Ascending aorta (tissue), 2 donors: ENCODE results near the gene REP15. TPM values are rescaled to one million over a fixed set of nuclear protein-coding genes. Genes with fewer than 3 reads are reported as not detected.
A peak's percentile ranks its signal among the peaks of the same experiment; 100 is the strongest.
"Not testable (repeated sequence)": the region's sequence is repeated elsewhere in the genome, so short reads cannot be mapped to it uniquely, and the experiment has no call there.

Experiments
- DNase-seq, 2 donors: peaks; one replicate each; pipeline ENCODE4 v3.0.0-alpha.2; 2019; ENCODE audit warnings: low spot score in 2 of 2
- H3K27ac ChIP-seq, 2 donors: fragments of 200-600 bp; sonication (generic); one replicate each; pipeline ENCODE4 v1.5.1; 2016 to 2017; ENCODE audit warnings: mild to moderate bottlenecking in 1 of 2
- H3K27me3 ChIP-seq: fragments of 200-600 bp; sonication (generic); one replicate; pipeline ENCODE4 v1.5.1; 2017
- H3K36me3 ChIP-seq, 2 donors: fragments of 200-600 bp; sonication (generic); one replicate each; pipeline ENCODE4 v1.5.1; 2016
- H3K4me1 ChIP-seq, 2 donors: fragments of 200-600 bp; sonication (generic); one replicate each; pipeline ENCODE4 v1.5.1; 2016 to 2017; ENCODE audit warnings: mild to moderate bottlenecking in 1 of 2
- H3K4me3 ChIP-seq, 2 donors: fragments of 200-600 bp; sonication (generic); one replicate each; pipeline ENCODE4 v1.5.1; 2016 to 2017; ENCODE audit warnings: mild to moderate bottlenecking in 1 of 2
- H3K9me3 ChIP-seq, 2 donors: fragments of 200-600 bp; sonication (generic); one replicate each; pipeline ENCODE4 v1.5.1; 2016
- intact Hi-C: fragments of 100-400 bp; cut with DNase I; formaldehyde crosslinking; loops from one replicate; pipeline ENCODE4 v1.15.1; 2023
- total RNA-seq: library from RNA; depleted of rRNA; stranded (reverse); fragments of >200 nt; gene quantifications from one replicate; pipeline ENCODE4 v1.1.0, GENCODE V29; 2016
- TF ChIP-seq, protein P1 (sequence below), 3 experiments: fragments of 200-600 bp in 2 of 3; fragments of 450-650 bp in 1 of 3; sonication (generic) in 2 of 3; IDR thresholded peaks; one replicate each; pipeline ENCODE4 v1.5.1; 2016 to 2019; ENCODE audit warnings: antibody characterized with exemption in 3 of 3, mild to moderate bottlenecking in 1 of 3, moderate library complexity in 1 of 3

The REP15 gene
- total RNA-seq, 1 donor from 2014 or later, result not detected

DNA sequence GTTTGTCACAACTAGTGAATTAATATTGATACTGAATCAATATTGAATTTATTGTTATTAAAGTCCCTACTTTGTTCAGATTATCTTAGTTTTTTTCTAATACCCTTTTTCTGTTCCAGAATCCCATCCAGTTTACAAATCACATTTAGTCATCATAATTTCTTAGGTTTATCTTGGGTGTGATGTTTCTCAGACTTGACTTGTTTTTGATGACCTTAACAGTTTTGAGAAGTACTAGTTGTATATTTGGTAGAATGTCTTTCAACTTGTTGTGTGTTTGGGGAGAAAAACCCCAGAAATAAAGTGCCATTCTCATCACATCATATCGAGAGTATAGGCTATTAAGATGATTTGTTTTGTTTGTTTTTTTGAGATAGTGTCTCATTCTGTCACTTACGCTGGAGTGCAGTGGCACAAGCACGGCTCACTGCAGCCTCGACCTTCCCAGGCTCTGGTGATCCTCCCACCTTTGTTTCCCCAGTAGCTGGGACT, 33.9 kb downstream of the REP15 start:
- Histone ChIP-seq H3K36me3 (peaks cover 15 to 24% of the 10 kb centered on the region in 2 donors), H3K27me3 (no peaks in the 10 kb centered on the region), H3K27ac (no peak overlapping the region), H3K4me3 (no peak overlapping the region), H3K9me3 (no peaks in the 10 kb centered on the region), H3K4me1 (no peaks in the 10 kb centered on the region)
- intact Hi-C loops, result loop anchor here (5.0 kb wide), 1 partner anchor 192 kb away; no protein-coding TSS in a partner anchor
- TF ChIP-seq, protein P1, sequence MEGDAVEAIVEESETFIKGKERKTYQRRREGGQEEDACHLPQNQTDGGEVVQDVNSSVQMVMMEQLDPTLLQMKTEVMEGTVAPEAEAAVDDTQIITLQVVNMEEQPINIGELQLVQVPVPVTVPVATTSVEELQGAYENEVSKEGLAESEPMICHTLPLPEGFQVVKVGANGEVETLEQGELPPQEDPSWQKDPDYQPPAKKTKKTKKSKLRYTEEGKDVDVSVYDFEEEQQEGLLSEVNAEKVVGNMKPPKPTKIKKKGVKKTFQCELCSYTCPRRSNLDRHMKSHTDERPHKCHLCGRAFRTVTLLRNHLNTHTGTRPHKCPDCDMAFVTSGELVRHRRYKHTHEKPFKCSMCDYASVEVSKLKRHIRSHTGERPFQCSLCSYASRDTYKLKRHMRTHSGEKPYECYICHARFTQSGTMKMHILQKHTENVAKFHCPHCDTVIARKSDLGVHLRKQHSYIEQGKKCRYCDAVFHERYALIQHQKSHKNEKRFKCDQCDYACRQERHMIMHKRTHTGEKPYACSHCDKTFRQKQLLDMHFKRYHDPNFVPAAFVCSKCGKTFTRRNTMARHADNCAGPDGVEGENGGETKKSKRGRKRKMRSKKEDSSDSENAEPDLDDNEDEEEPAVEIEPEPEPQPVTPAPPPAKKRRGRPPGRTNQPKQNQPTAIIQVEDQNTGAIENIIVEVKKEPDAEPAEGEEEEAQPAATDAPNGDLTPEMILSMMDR (IDR thresholded peaks at IDR 0.05), result no peak
- DNase-seq, result no peak

DNA sequence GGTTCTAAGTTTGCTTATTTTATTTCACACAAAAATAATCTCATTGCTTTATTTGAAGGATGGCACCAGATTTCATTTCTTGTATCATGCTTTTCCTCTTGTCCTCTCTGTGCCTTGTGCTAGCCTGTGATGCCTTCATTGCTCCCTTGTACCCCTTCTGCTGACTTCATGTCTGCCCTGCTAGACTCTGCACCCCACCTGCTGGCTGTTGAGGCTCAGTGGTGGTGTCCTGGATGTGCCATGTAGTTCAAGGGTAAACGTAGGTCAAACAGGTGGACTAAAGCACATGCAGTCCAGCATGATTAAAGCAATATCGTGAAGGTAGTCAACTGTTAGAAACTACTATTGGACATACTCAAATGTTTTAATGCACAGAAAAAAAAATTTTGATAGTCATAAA, 36.0 kb downstream of the REP15 start:
- Histone ChIP-seq H3K4me1 (no peaks in the 10 kb centered on the region), H3K9me3 (no peaks in the 10 kb centered on the region), H3K27me3 (no peaks in the 10 kb centered on the region), H3K36me3 (peaks cover 12 to 25% of the 10 kb centered on the region in 2 donors), H3K4me3 (no peak overlapping the region), H3K27ac (no peak overlapping the region)
- no peak for DNase-seq
- TF ChIP-seq, protein P1 (IDR thresholded peaks at IDR 0.05), result peak in 1 of 3 experiments; percentile 16
- intact Hi-C loops, result loop anchor here (2.0 to 5.0 kb wide), 2 partner anchors 190 to 209 kb away; no protein-coding TSS in a partner anchor

DNA sequence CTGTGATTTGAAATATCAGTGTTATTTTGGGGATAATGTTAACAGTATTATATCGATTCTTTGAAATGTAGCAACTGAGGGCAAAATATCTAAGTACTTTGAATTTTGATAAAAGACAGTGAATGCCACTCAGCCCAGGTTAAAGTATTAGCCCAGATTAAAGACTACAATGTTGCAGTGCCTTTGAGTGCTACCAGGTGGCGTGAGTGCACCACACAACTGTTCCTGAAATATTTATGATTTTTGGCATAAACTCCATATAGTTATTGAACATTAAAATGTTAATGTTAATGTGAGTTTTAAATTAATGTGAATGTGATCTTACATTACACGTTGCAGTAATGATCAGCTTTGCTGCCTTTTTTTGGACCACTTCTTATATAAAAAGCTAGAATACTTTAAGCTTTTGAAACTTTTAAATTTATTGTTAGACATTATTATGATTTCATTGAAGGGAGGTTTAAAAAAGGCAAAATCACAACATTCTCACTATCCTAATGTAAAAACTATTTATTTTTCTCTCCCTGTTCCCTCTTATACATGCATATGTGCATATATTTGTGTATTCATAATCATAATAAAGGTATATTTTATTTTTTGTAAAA, 36.9 kb downstream of the REP15 start:
- DNase-seq, result no peak
- intact Hi-C loops, result loop anchor here (1.0 to 5.0 kb wide), 3 partner anchors 88 to 208 kb away; no protein-coding TSS in a partner anchor
- H3K4me1 ChIP-seq, result no peaks in the 10 kb centered on the region
- H3K9me3 ChIP-seq, result no peaks in the 10 kb centered on the region
- no peak overlapping the region for H3K4me3 ChIP-seq
- no peaks in the 10 kb centered on the region for H3K27me3 ChIP-seq
- H3K27ac ChIP-seq, result no peak overlapping the region
- TF ChIP-seq, protein P1 (IDR thresholded peaks at IDR 0.05), result peak; percentile 78 to 89 (median 81)
- peaks cover 14 to 33% of the 10 kb centered on the region in 2 donors for H3K36me3 ChIP-seq

DNA sequence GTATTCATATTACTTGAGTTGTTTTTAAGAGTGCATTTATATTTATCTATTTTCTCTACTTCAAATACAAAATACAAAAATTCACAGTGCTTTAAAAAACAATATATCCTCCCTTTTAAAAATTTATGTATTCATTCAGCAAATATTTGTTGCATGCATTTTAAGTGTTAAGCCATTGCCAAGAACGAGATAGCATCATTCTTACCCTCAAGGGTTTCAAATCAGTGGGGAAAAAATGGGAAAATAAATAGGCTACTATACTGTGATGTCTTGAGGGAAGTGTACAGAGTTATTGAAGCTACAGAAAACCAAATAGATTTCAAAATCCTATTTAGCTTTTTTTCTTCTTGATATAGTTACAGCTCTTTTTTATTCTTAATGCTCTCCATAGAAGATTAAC, 37.5 kb downstream of the REP15 start:
- TF ChIP-seq, protein P1 (IDR thresholded peaks at IDR 0.05), result no peak
- intact Hi-C loops, result loop anchor here (1.0 to 5.0 kb wide), 3 partner anchors 88 to 207 kb away; no protein-coding TSS in a partner anchor
- DNase-seq, result no peak
- Histone ChIP-seq H3K4me1 (no peaks in the 10 kb centered on the region), H3K27ac (no peak overlapping the region), H3K27me3 (no peaks in the 10 kb centered on the region), H3K9me3 (no peaks in the 10 kb centered on the region), H3K36me3 (peaks cover 14 to 33% of the 10 kb centered on the region in 2 donors), H3K4me3 (no peak overlapping the region)

DNA sequence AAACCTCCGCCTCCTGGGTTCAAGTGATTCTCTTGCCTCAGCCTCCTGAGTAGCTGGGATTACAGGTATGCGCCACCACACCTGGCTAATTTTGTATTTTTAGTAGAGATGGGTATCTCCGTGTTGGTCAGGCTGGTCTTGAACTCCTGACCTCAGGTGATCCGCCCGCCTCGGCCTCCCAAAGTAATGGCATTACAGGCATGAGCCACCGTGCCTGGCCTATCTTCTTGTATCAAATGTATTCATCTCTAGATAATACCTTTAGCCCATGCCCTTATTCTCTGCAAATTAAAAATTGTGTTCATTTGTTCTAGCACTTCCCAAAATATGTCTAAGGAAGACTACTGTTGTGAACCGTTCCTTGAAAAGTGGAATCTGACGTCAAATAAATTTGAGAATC, 38.1 kb downstream of the REP15 start:
- H3K4me3 ChIP-seq, H3K9me3 ChIP-seq, H3K4me1 ChIP-seq, H3K27ac ChIP-seq, DNase-seq, H3K27me3 ChIP-seq: not testable (repeated sequence)
- intact Hi-C loops, result loop anchor here (5.0 kb wide), 1 partner anchor 188 kb away; no protein-coding TSS in a partner anchor
- H3K36me3 ChIP-seq, result peaks cover 17 to 33% of the 10 kb centered on the region in 2 donors

DNA sequence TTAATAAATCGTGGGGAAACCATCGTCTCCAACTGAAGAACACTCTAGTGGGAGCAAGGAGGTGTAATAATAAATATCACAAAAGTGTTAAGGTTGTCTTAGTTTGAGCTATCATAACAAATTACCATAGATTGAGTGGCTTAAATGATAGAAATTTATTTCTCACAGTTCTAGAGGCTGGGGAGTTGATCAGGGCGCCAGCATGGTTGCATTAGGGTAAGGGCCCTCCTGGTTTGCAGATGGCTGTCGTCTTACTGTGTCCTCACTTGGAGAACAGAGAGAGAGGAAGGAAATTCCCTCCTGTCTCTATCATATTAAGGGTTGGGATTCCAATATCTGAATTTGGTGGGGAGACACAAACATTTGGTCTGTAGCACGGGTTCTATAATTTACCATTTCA, 47.4 kb downstream of the REP15 start:
- Histone ChIP-seq H3K36me3 (peaks cover 0 to 8% of the 10 kb centered on the region in 2 donors), H3K27ac (no peak overlapping the region)
- TF ChIP-seq, protein P1 (IDR thresholded peaks at IDR 0.05), result no peak

DNA sequence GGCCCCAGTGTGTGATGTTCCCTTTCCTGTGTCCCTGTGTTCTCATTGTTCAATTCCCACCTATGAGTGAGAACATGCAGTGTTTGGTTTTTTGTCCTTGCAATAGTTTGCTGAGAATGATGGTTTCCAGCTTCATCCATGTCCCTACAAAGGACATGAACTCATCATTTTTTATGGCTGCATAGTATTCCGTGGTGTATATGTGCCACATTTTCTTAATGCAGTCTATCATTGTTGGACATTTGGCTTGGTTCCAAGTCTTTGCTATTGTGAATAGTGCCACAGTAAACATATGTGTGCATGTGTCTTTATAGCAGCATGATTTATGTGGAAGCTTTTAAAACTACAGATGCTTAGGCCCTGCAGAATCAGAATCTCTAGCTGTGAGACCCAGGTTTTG, 49.5 kb downstream of the REP15 start:
- not testable (repeated sequence) for H3K9me3 ChIP-seq, H3K27me3 ChIP-seq, H3K36me3 ChIP-seq, H3K4me3 ChIP-seq, DNase-seq
- H3K4me1 ChIP-seq, result peaks cover 4 to 20% of the 10 kb centered on the region in 2 donors
- H3K27ac ChIP-seq, result peak overlapping the region in 1 of 2 donors; percentile 82
- intact Hi-C loops, result loop anchor here (2.0 to 5.0 kb wide), 2 partner anchors 77 kb away; no protein-coding TSS in a partner anchor

More for the DNA sequence above, 47.4 kb downstream of the REP15 start:
- H3K27me3 ChIP-seq, result no peaks in the 10 kb centered on the region
- intact Hi-C loops, result no loop called here
- no peak for DNase-seq
- peaks cover 3 to 16% of the 10 kb centered on the region in 2 donors for H3K4me1 ChIP-seq
- H3K9me3 ChIP-seq, result no peaks in the 10 kb centered on the region
- no peak overlapping the region for H3K4me3 ChIP-seq
